ENCODE results near the gene STK32C.

Gene STK32C

GRCh38 chr10:132264306-132264950 is 43.3 kb downstream of the STK32C start:
- no peak for DNase-seq

GRCh38 chr10:132263866-132264265 is 43.9 kb downstream of the STK32C start:
- DNase-seq: no peak

GRCh38 chr10:132259702-132260482 is 47.9 kb downstream of the STK32C start:
- DNase-seq: no peak

GRCh38 chr10:132258423-132258822 is 49.3 kb downstream of the STK32C start:
- no peak for DNase-seq

GRCh38 chr10:132257907-132258306 is 49.8 kb downstream of the STK32C start:
- DNase-seq: no peak

- DNase-seq: no peak
Observed at GRCh38 chr10:132257271-132257670, 50.5 kb downstream of the STK32C start.

- no peak for DNase-seq
Observed at GRCh38 chr10:132256866-132257265, 50.9 kb downstream of the STK32C start.

- DNase-seq: no peak
Observed at GRCh38 chr10:132255489-132256344, 52.0 kb downstream of the STK32C start.

- no peak for DNase-seq
Observed at GRCh38 chr10:132254841-132255240, 52.9 kb downstream of the STK32C start.

GRCh38 chr10:132253092-132253687 is 54.6 kb downstream of the STK32C start:
- DNase-seq: no peak

- DNase-seq: no peak
Observed at GRCh38 chr10:132252412-132252811, 55.3 kb downstream of the STK32C start.

GRCh38 chr10:132251928-132252327 is 55.8 kb downstream of the STK32C start:
- DNase-seq: no peak

- DNase-seq: no peak
Observed at GRCh38 chr10:132250481-132251475, 57.0 kb downstream of the STK32C start.

GRCh38 chr10:132249824-132250375 is 57.9 kb downstream of the STK32C start:
- DNase-seq: no peak

- DNase-seq: no peak
Observed at GRCh38 chr10:132249226-132249724, 58.5 kb downstream of the STK32C start.

- DNase-seq: peak; percentile 43
Observed at GRCh38 chr10:132248455-132249225, 59.1 kb downstream of the STK32C start.

- DNase-seq: peak; percentile 49
Observed at GRCh38 chr10:132247943-132248342, 59.8 kb downstream of the STK32C start.

- DNase-seq: no peak
Observed at GRCh38 chr10:132246296-132246695, 61.5 kb downstream of the STK32C start.

GRCh38 chr10:132245056-132245455 is 62.7 kb downstream of the STK32C start:
- peak; percentile 92 for DNase-seq

GRCh38 chr10:132243626-132244025 is 64.1 kb downstream of the STK32C start:
- no peak for DNase-seq
